NCI-H2107 (cell line): ENCODE data around the gene COL4A2.

Experiments used
- DNase-seq: peaks from one replicate; lab custom pipeline; 2025; lab: John Stamatoyannopoulos, UW

COL4A2 gene

DNA sequence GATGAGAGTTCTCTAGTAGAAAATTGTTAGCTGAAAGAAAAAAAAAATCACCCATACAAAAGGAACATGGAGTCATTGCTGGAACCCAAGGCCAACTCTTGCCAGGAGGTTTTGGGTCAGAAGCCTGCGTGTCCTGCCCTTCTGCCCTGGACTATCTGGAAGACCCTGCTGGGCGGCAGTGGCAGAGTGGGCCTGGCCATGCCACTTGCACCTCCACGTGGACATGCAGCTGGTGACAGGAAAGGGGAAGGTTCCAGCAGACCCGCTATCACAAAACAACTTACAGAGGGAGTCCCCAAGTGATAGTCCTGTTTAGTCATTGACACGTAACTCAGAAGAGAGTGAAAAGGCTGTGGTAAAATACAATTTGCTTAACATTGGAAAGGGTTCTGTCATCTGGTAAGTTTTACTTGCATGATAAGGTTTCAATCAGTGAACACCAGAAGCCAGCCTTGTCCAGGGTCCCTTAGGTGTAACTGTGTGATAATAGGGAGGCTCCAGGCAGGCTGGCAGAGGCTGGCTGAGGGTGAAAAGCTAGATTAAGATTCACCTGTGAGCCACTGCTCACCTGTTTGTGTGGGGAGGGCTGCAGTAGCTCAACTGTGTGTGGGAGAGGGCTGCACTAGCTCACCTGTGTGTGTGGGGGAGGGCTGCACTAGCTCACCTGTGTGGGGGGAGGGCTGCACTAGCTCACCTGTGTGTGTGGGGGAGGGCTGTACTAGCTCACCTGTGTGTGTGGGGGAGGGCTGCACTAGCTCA is 47.8 kb downstream of the COL4A2 start:
- DNase-seq: no peak

DNA sequence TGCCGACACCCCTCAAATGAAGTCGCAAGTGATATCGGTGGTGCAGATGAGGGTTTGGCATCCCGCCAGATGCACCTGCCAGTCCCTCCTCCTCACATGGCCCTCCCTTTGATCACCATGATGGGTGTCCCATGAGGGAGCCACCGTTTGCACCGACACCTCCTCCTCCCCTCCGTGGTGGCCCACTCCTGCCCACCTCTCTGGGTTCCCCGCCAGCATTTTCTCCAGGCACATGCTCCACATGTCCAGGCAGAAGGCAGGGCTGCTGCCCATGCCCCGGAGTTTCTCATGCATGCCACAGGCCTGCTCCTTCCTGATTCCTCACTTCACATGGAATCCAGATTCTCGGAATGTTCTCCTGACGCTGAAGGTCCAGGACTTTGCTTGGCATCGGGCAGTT is 49.3 kb downstream of the COL4A2 start:
- no peak for DNase-seq

DNA sequence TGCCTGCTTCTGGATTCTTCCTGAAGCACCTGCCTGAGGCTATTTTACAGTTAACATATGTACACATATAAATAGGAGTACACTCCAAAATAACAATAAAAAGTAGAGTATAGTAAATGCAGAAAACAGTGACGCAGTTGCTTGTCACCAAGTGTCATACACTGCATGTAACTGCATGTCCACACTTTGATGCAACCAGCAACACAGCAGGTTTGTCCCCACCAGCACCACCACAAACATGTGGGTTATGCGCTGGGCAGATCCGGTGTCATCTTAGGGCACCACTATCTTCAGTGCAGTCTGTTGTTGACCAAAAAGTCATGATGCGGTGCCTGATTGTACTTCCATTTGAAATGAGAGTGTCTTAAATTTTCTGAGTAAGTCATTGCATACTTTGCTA is 51.3 kb downstream of the COL4A2 start:
- DNase-seq: no peak

DNA sequence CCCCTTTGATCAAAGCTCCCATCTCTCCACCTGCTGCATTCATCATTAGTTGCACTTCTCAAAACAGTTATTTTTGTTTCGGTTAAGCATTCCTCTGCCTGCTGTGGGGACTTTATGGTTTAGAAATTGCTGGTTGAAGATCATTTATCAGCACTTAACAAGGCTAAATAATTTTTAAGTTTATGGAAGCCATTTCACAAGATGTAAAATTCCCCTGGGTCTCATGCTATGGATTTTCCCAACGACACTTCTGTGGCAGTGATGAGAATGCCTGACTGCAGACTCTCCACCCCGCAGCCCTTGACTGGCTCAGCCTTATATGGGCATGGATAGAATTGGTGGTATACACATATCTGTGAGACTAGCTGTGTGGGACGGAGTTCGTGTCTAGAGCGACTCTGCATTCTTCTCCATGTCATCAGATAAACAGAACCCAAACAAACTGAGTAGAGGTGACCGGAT is 52.8 kb downstream of the COL4A2 start:
- DNase-seq: no peak

DNA sequence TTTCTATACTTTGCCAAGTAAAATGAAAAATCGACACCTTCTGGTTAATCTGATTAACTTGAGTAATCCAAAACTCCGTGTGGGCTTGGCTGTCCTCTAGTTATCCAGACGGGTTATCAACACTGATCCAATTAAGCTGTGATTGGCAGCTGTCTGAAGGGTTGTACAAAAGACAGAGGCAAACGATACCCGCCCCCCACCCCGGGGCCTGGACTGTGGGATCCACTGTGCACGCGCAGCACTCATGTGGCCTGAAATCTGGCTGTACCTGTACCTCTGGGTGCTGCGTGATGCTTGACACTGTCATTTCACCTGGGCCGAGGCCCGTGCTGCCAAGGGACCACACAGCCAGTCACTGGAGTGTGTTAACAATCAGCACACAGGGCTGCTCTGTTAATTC is 53.5 kb downstream of the COL4A2 start:
- DNase-seq: no peak

DNA sequence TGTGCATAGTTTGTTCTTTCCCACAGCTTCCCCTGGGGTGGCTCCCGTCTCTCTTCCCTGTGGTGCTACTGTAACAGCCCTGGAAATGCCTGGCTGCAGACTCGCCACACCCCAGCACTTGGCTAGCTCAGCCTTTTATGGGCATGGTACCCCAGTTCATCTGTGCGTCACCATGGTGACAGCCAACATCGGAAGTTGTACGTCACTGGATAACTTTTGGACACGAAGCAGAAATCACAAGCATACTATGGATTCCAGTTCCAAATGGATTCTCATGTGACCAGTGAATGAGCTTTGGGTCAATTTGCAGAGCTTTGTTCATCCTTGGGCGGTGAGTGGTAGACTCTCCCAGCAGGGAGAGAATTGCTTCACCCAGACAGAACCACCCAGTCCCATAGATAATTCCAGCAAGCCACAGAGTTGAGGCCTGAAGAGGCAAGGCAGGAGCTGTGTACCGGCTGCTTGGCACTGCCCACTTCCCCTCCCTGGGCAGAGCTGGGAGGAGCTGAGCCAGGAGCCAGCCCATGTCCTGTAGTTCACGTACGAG is 54.4 kb downstream of the COL4A2 start:
- no peak for DNase-seq

DNA sequence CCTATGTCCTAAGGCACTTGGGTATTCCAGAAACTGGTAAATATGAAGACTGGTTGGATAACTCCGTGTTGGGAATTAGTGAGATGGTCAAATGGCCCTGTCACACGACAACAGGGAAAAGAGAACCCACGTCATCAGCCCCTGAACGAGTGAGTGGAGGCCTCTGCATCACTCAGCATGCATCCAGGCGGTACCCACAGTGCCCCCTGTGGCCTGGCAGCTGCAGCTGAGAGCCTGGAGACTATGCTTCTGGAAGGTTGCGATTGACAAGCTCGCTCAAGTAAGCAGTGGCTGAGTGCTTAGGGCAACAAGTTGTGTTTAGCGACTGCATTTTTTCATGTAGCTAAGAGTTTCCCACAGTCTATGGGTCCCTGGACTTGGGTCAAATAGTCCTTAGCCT is 55.9 kb downstream of the COL4A2 start:
- no peak for DNase-seq

DNA sequence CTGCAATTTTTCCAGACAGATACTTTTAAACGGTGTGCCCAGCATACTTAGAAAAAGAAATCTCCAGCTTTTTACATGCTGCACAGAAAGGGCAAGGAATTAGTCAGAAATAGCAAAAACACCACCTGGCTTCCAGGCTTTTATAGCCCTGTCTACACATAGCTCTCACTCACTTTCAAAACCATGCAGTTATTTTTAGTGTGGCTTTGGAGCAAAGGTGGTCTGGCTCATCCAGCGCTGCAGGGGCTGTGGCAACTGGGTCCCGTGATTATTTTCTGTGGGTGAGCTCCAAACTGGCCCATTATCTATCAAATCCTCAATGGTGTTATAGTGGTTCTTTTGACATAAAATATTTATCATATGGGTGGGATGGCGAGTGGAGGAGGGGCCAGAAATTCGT is 57.0 kb downstream of the COL4A2 start:
- no peak for DNase-seq

DNA sequence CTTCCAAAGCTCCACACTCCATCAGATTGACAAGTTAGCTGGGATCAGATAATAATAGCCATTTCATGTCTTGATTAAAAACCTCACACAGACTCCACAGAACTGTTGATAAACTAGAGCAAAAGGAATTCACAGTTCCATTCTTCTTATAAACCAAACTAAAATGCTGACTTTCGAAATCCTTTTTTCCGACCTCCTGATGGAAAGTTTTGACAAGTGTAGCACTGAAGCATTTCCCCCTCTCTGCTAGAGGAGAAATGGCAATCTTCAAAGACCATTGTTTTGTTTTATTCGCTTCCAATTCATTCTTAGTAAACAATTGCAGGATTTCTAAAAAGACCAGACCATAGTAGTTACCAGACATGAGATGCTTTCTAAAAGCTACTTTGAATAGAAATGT is 58.8 kb downstream of the COL4A2 start:
- no peak for DNase-seq

DNA sequence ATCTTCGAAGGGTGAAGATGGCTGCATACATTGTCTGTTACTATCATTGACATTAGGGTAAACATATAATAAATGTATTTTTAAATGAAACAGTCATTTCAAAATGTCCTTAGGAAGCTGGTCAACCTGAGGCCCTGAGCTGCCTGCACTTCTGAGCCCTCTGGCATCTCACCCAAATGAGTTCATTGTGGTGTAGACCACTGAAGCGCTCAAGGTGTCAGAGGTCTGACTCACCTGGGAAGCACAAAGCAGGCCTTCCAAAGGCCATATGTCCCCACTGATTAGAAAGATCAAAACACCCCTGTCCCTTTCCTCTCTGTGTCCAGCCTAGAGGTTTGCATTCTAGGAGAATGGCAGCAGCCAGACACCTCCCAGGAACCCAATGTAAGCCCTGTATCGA is 59.6 kb downstream of the COL4A2 start:
- DNase-seq: no peak

DNA sequence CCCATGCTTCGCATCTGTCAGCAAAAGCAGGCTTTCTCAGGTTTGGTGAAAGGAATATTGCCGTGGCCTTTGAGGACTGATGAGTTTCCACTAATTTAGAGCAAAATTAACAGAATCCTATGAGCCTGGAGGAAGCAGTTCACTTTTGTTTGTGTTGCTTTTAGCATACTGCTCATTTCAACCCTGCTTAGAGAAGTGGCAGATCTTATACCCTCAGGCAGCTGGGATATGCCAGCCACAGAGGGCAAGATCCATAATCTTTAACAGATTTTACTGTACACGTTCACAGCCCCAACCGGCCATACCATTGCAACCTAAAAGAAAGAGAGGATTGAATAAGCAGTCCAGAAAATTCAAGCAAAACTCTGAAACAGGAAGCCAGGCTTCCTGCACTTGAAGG is 60.5 kb downstream of the COL4A2 start:
- DNase-seq: no peak

DNA sequence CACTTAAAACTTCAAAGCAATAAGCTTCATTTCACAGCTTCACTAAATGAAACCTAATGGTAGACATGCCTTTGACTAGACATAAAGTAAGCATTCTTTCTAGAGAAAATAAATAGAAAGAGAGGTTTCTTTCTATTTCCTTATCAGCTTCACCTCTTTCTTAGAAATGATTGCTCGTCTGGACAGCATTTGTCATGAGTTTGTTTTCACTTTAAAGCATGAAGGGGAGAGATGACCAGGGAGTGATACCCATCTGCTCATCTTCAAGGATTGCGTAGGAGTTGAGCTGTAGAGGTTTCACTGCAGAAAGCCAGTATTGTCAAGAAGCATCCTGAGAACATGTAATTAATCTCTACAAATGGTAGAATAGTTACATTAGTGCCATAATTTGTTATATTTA is 61.3 kb downstream of the COL4A2 start:
- no peak for DNase-seq

DNA sequence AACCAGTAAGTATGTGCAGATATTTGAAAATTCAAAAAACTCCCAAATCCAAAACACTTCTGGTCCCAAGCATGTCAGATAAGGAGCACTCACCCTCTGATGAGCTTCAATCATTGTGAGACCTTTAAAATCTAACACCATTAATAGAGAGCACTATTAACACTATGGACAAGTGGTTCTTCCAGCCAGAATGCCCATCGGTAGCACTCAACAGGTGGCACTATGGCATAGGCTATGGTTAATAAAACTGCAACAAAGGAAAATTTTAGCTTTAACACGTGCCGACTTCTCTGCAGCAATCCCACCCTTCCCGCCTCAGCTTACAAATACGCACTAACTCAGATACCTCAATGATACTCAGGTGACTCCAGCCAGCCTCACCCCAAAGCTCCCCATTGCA is 62.3 kb downstream of the COL4A2 start:
- DNase-seq: no peak

DNA sequence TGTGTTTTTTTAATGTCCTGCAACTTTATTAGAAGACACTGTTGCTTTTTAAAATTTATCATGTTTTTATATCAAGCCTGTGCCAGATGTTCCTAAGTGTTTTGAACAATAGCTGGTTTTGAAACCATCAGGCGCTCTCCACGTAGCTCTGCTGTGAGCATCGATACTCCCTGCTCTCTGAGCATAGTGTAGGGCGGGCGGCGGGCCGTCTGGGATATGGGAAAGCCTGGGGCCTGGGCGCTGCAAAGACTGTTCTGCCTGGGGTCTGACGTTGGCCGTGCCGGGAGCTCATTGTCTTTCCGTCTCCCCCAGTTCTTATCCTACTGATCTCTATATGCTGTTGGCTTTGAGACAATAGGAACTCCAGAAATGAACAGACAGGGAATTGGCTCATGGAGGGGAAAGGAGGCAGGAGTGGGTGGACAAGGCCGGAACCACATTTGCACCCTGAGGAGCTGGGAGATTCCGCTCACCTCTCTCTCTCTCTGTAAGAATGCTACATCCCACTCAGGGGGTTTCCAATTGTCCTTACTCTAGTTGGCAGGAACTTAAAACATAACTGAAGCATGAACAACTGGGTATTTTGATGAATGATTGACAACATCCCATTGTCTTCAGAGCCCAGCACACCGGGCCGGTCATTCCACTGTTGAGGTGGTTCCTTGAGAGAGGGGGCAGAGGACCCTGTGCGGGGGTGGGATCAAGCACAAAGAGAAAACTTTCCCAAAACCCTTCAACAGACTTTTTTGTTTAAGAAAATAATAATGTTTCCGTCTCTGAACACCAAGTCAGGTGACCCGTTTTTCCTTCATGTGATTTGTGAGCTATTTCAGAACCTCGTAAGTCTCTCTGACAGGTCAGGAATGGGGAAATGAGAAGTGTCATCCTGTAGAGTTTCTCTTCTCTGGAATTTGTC is 64.7 kb downstream of the COL4A2 start:
- no peak for DNase-seq

DNA sequence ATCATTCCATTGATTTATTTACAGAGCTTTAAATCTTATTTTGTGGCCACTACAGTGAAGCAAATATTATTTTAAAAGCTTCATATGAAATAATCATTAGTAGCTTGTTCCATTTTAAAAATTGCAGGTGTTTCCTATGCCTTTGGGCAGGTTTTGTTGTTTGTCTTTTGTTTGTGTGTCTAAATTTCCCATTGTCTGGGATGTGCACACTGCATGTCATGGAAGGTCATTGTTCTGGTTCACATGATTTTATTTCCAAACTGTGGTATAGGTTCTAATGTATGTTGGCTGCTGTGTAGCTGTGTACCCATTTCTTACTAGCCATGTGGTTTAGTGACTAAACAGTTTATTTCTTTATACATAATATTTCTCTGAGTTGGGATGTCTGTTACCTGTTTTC is 65.6 kb downstream of the COL4A2 start:
- no peak for DNase-seq

DNA sequence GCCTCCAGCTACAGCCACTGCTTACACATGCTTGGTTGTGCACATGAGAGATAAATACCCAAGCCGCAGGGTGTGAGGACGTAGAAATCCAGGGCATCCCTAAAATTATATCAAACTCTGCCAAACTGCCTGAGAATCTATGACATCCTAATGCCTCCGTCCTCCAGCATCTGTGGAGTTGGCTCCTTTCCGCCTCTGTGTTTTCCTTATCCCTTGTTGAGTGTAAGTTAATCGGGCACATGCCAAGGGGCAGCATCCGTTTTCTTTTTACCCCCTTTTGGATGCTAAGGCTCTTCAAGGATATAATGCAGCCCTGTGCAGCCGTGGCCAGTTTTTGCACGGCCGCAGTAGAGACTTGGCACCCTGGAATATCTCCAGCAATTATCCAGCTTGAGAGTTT is 66.5 kb downstream of the COL4A2 start:
- no peak for DNase-seq

DNA sequence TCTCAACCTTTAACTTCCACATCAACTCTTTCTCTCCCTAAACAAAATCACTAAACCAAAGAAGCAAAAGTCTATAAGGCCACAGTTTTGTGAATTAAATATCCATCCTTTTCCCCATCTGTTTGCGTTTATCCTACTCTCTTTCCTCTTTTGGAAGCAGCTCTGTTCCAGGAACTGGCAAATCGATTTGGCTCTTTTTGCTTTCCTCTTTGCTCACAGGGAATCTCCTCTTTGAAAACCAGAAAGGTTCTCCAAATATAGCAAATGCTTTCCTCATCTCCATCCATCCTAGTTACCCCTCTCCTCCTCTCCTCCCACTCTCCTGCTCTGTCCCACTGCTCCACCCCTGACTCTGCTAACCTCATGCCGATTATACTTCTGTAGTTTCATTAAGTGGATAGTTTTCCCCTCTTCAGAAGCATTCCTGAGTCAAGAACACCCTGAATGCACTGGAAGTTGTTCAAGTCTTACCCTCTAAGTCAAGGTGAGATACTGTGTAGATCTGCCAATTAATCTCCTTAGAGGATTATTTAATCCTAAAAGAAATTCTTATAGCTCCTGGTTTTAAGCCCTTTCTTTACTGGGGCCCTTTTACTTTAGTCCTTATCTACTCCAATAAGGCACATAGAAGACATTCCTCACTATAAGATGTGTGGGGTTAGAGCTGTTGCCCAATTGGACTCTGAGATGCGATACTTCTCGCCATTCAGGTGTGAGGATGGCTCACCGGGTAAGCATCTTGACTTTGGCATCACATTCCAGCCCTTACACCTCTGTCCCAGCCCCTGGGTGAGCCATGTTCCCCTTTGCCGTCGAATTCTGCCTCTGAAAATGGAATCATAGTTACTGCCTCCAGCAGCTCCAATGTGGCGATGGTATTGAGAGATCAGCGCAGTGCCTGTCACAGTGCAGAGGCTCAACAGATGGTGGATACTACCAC is 67.6 kb downstream of the COL4A2 start:
- DNase-seq: no peak

DNA sequence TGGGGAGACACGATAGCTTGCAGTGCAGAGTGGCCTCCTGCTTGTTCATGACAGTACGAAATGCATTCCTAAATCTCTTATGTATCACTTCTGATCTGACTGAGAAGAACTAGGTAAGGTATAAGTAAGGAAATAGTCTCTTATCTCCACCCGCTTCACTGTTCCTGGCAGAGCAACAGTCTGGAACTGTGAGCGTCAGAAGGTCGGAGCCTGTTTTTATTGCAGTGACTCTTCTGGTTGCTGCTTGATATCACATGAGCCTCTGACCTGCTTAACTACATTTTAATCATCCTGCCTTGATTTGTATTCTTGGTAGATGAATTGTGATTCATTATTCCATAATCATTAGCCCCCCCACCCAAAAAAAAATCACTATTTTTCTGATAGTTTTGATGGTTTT is 69.0 kb downstream of the COL4A2 start:
- no peak for DNase-seq

DNA sequence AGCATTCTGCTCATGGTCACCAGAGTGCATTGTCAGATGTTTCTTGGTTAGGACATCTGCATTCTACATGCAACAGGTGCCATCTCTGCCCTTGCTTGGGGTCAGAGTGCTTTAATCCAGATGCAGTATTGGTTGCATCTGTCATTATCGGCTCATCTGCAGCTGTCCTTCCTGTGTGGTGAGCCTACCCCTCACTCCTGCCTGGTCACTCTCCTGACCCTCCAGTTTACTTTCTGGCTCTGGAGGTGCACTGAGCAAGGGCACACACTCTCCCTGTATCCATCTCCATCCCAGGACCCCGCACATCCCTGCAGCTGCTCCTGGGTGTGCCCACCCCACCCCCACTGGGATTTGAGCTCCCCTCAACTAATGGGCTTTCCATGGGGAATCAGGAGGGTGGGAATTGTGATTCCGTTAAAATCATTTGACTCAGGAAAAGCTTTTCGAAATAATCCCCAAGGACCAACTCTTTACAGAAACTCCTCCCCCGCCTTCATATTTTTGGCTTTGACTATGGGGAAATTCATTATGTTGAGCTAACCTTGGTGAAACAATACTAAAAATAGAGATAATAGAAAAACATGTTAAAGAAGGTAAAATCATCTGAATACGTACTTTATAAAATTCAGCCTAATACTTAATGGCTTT is 70.2 kb downstream of the COL4A2 start:
- no peak for DNase-seq

DNA sequence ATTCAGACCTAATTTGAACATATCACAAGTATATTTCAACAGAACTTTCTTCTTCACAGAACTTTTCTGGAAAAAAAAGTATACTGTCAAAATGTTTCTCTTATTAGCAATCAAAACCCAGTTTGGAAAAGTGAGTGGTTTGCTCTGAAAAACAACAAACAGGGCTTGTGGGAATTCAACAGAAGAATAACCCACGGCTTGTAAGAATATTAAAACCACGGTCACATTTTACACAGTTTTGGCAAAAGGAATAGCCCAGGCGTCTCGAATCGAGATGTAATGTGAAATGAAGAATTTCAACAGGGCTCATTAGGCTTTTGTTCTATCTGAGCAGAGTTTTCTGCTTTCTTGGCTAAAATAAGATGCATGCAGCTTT is 70.7 kb downstream of the COL4A2 start:
- DNase-seq: no peak

DNA sequence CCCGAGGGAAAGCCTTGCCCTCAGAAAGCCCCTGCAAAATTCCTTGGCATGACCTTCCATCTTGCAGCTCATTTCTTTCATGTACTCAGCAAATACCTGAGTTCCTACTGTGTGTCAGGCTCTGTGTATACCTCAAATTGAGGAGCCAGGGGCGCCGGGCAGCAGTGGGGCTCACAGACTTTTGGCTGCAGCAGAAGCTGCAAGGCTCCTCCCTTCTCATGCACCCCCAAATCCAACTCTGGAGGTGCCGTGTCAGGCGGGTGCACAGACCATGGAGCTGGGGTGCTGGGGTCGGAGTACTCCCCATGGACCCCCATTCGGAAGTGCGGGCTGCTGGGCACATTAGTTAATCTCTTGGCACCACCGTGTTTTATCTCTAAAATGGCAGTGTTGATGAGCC is 72.3 kb downstream of the COL4A2 start:
- no peak for DNase-seq
